Peyer's patch (tissue), 4 donors: ENCODE results near the gene TAF3.

Experiments
- POLR2A ChIP-seq, 2 donors: fragments of 450-650 bp; IDR thresholded peaks; one replicate each; pipeline ENCODE4 v1.5.1; 2017; ENCODE audit warnings: antibody characterized with exemption in 2 of 2, mild to moderate bottlenecking in 2 of 2, moderate library complexity in 2 of 2
- TF ChIP-seq, protein P1 (sequence below), 6 experiments: fragments of 450-650 bp in 4 of 6; fragments of 200-600 bp in 2 of 6; sonication (generic) in 1 of 6; IDR thresholded peaks; one replicate each; pipeline ENCODE4 v1.5.1; 2017 to 2019; ENCODE audit warnings: antibody characterized with exemption in 6 of 6, mild to moderate bottlenecking in 3 of 6, moderate library complexity in 1 of 6

DNA sequence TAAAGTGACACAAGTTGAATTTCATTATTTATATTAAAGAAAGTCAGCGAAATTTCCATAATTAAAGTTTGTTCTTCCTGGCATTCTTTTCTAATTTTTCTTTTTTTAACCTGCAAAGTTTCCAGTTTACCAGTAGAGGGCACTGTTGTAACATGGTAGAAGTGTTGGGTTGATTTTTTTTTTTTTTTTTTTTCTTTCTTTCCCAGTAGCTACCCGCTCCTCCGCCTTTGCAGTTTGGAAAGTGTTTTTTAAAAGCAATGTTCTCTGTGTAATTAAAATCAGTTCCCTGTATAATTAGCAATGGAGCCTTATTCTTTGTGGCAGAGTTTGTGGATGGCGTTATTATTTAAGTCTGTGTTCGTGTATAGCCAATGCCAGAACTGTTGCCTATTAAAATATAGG is 53.7 kb downstream of the TAF3 start:
- TF ChIP-seq POLR2A (IDR thresholded peaks at IDR 0.05) = no peak
- TF ChIP-seq, protein P1, sequence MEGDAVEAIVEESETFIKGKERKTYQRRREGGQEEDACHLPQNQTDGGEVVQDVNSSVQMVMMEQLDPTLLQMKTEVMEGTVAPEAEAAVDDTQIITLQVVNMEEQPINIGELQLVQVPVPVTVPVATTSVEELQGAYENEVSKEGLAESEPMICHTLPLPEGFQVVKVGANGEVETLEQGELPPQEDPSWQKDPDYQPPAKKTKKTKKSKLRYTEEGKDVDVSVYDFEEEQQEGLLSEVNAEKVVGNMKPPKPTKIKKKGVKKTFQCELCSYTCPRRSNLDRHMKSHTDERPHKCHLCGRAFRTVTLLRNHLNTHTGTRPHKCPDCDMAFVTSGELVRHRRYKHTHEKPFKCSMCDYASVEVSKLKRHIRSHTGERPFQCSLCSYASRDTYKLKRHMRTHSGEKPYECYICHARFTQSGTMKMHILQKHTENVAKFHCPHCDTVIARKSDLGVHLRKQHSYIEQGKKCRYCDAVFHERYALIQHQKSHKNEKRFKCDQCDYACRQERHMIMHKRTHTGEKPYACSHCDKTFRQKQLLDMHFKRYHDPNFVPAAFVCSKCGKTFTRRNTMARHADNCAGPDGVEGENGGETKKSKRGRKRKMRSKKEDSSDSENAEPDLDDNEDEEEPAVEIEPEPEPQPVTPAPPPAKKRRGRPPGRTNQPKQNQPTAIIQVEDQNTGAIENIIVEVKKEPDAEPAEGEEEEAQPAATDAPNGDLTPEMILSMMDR (IDR thresholded peaks at IDR 0.05) = peak; percentile 42 to 73 (median 66)
